GM08714 (cell line): ENCODE data around the gene MAML3.

Source experiments
- H3K4me3 ChIP-seq: fragments of 200-500 bp; sonication (Bioruptor generic); 2 replicates; pipeline ENCODE4 v1.5.1; 2014; ENCODE audit warnings: mild to moderate bottlenecking, low read length, inconsistent platforms
- ZNF274 ChIP-seq: IDR thresholded peaks from 2 replicates; pipeline ENCODE4 v1.6.1; 2012; ENCODE audit warnings: mild to moderate bottlenecking, low read depth, low read length

The MAML3 gene

GRCh38 chr4:140069066-140069465 lies 84.9 kb downstream of the MAML3 start:
- TF ChIP-seq ZNF274 = no peak
- H3K4me3 ChIP-seq = no peak overlapping the region

- H3K4me3 ChIP-seq = no peak overlapping the region
- no peak for TF ChIP-seq ZNF274
These were observed 85.7 kb downstream of the MAML3 start for GRCh38 chr4:140068271-140068670.

- H3K4me3 ChIP-seq = no peak overlapping the region
- no peak for TF ChIP-seq ZNF274
These were observed 87.7 kb downstream of the MAML3 start for GRCh38 chr4:140066031-140066930.

- TF ChIP-seq ZNF274 = no peak
These were observed 88.6 kb downstream of the MAML3 start for GRCh38 chr4:140065393-140065792.

GRCh38 chr4:140061659-140062289 lies 92.2 kb downstream of the MAML3 start:
- TF ChIP-seq ZNF274 = no peak
- H3K4me3 ChIP-seq = no peak overlapping the region

More at GRCh38 chr4:140065393-140065792, 88.6 kb downstream of the MAML3 start:
- H3K4me3 ChIP-seq = no peak overlapping the region

GRCh38 chr4:140061194-140061593 lies 92.8 kb downstream of the MAML3 start:
- no peak overlapping the region for H3K4me3 ChIP-seq
- no peak for TF ChIP-seq ZNF274

- TF ChIP-seq ZNF274 = no peak
- no peak overlapping the region for H3K4me3 ChIP-seq
These were observed 94.8 kb downstream of the MAML3 start for GRCh38 chr4:140059159-140059558.

GRCh38 chr4:140057701-140058100 lies 96.3 kb downstream of the MAML3 start:
- no peak overlapping the region for H3K4me3 ChIP-seq
- TF ChIP-seq ZNF274 = no peak

GRCh38 chr4:140056015-140056414 lies 98.0 kb downstream of the MAML3 start:
- H3K4me3 ChIP-seq = no peak overlapping the region
- TF ChIP-seq ZNF274 = no peak

GRCh38 chr4:140054861-140055260 lies 99.1 kb downstream of the MAML3 start:
- no peak overlapping the region for H3K4me3 ChIP-seq
- TF ChIP-seq ZNF274 = no peak

- no peak overlapping the region for H3K4me3 ChIP-seq
- TF ChIP-seq ZNF274 = no peak
These were observed 100.8 kb downstream of the MAML3 start for GRCh38 chr4:140053185-140053584.

- TF ChIP-seq ZNF274 = no peak
- no peak overlapping the region for H3K4me3 ChIP-seq
These were observed 101.9 kb downstream of the MAML3 start for GRCh38 chr4:140052050-140052449.

GRCh38 chr4:140049849-140050637 lies 103.9 kb downstream of the MAML3 start:
- no peak for TF ChIP-seq ZNF274
- H3K4me3 ChIP-seq = no peak overlapping the region
